BLaER1 treated with 17β-estradiol and CSF1 and Interleukin-3, amounts not matched to agents 10 nM and 100 nM (cell line): ENCODE results near the gene JADE1.

Experiments
- H3K27ac ChIP-seq, 11 experiments: shearing (Covaris generic); formaldehyde crosslinking; 2 replicates each; pipeline ENCODE4 v1.8.1; 2022
- H3K27me3 ChIP-seq, 11 experiments: shearing (Covaris generic); formaldehyde crosslinking; 2 replicates each; pipeline ENCODE4 v1.8.1; 2022
- H3K36me3 ChIP-seq, 11 experiments: shearing (Covaris generic); formaldehyde crosslinking; 2 replicates each; pipeline ENCODE4 v1.8.1; 2022
- H3K4me1 ChIP-seq, 10 experiments: shearing (Covaris generic); formaldehyde crosslinking; 2 replicates each; pipeline ENCODE4 v1.8.1; 2022
- H3K4me2 ChIP-seq, 11 experiments: shearing (Covaris generic); formaldehyde crosslinking; 2 replicates each; pipeline ENCODE4 v1.8.1; 2022
- H3K4me3 ChIP-seq, 10 experiments: shearing (Covaris generic); formaldehyde crosslinking; 2 replicates each; pipeline ENCODE4 v1.8.1; 2022
- H3K9ac ChIP-seq, 11 experiments: shearing (Covaris generic); formaldehyde crosslinking; 2 replicates each; pipeline ENCODE4 v1.8.1; 2022
- H3K9me3 ChIP-seq, 11 experiments: shearing (Covaris generic); formaldehyde crosslinking; replicated peaks in 1 of 11; 2 replicates each; pipeline ENCODE4 v1.8.1; 2022
- H4K20me1 ChIP-seq, 11 experiments: shearing (Covaris generic); formaldehyde crosslinking; 2 replicates each; pipeline ENCODE4 v1.8.1; 2022
- Cebpa-rat ChIP-seq, 11 experiments: shearing (Covaris generic); IDR thresholded peaks; 2 replicates each; pipeline ENCODE4 v1.8.1; 2022

The JADE1 gene

DNA sequence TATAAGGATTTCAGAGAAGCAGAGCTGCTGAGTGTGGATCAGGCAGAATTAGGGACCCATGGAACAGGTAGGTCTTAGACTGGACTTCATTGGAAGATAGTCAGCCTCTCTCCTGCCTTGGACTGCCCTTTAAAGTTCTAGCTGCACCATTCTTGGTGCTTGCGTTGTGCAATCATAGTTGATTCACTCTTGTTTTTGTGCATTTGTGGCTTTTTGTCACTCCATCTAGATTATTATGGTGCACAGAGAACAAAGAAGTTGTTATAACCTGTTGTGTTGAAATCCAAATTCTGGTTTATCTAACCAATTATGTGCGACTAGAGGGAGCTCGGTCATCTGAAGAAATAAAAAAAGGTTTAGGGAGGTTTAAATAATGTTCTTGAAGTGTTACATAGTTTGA lies 59.3 kb downstream of the JADE1 start:
- H3K9ac ChIP-seq = no peak overlapping the region
- no peaks in the 10 kb centered on the region; a peak in 1 of 22 replicates for H4K20me1 ChIP-seq
- H3K4me2 ChIP-seq = no peak overlapping the region
- H3K4me1 ChIP-seq = peaks cover 0 to 5% (median 0%) of the 10 kb centered on the region in 10 experiments; a peak in 1 of 20 replicates
- no peaks in the 10 kb centered on the region for H3K9me3 ChIP-seq
- H3K4me3 ChIP-seq = no peak overlapping the region
- no peak overlapping the region for H3K27ac ChIP-seq
- H3K36me3 ChIP-seq = peaks cover 36 to 100% (median 98%) of the 10 kb centered on the region in 11 experiments
- TF ChIP-seq Cebpa-rat (IDR thresholded peaks at IDR 0.05) = no peak
- H3K27me3 ChIP-seq = no peaks in the 10 kb centered on the region

DNA sequence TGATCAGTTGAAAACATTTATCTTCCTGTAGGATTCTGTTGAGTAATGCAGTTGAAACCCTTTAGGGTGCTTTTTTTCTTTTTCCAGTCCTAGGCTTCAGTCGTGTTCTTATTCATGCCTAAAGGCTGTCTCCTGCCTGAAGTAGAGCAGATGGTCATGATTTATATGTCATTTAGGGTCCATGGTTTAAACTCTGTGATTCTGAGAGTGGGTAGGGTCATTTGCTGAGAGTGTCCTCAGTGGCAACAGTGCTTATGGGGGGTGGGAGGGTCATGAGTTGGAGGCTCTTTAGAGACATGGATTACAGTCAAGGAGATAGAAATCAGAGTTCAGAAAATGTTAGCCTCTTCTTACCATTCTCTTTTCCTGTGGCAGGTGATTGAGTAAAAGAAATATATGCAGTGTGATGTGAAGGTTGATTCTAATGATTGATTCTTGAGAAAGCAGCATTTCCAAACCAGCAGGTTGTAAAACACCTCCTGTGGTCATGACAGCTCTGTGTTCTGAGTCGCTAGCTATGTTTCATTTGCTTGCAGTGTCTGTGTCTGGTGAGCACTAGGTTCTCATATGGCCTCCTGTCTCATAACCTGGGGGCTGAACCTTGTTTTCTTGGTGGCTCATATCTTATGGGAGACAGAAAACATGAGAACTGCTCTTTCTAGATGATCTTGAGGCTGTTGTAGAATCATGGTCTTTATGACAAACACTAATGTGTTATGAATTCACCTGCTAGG lies 60.4 kb downstream of the JADE1 start:
- Histone ChIP-seq H3K4me1 (peaks cover 0 to 5% (median 0%) of the 10 kb centered on the region in 10 experiments; a peak in 1 of 20 replicates), H4K20me1 (no peaks in the 10 kb centered on the region; a peak in 1 of 22 replicates), H3K4me3 (no peak overlapping the region), H3K27ac (no peak overlapping the region), H3K9ac (no peak overlapping the region), H3K36me3 (peaks cover 36 to 97% (median 92%) of the 10 kb centered on the region in 11 experiments), H3K4me2 (no peak overlapping the region), H3K9me3 (no peaks in the 10 kb centered on the region), H3K27me3 (no peaks in the 10 kb centered on the region)
- TF ChIP-seq Cebpa-rat (IDR thresholded peaks at IDR 0.05) = no peak

DNA sequence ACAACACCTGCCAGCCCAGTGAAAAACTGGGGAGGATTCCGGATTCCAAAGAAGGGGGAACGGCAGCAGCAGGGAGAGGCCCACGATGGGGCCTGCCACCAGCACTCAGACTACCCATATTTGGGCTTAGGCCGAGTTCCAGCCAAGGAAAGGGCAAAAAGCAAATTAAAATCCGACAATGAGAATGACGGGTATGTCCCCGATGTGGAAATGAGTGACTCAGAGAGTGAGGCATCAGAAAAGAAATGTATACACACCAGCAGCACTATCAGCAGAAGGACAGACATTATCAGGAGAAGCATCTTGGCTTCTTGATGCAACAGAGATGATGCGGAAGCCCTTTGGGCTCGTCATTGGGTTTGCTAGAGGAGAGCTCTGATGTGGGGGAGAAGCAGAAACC lies 62.4 kb downstream of the JADE1 start:
- H3K4me2 ChIP-seq = no peak overlapping the region
- no peaks in the 10 kb centered on the region; a peak in 1 of 22 replicates for H4K20me1 ChIP-seq
- no peak overlapping the region for H3K27ac ChIP-seq

DNA sequence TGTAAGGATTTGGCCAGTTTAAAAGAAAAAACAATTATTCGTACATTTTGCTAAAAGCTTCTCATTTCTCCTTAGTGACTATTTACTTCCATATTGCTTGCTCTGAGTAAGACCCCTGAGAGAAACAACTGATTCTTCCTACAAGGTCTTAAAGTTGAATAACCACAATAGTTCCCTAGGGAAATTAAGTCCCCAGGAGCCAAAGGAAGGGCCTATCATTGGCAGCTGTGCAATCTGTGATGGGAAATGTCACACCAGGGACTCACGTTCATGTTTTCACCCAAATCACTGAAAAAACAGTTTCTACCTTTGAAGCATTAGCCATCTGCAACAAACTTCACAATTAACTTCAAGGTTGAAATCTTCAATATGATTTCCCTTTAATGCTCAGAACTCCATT lies 66.7 kb downstream of the JADE1 start:
- Histone ChIP-seq H3K36me3 (peaks cover 18 to 35% (median 31%) of the 10 kb centered on the region in 11 experiments), H3K27me3 (no peaks in the 10 kb centered on the region), H3K9me3 (no peaks in the 10 kb centered on the region), H4K20me1 (no peaks in the 10 kb centered on the region), H3K9ac (no peak overlapping the region), H3K4me1 (peaks cover 0 to 26% (median 19%) of the 10 kb centered on the region in 10 experiments; a peak in 14 of 20 replicates), H3K27ac (no peak overlapping the region), H3K4me2 (peak overlapping the region in 8 of 11 experiments; percentile 32 to 70 (median 56); a peak in 16 of 22 replicates), H3K4me3 (no peak overlapping the region)
- TF ChIP-seq Cebpa-rat (IDR thresholded peaks at IDR 0.05) = no peak

More for the DNA sequence above, 62.4 kb downstream of the JADE1 start:
- no peaks in the 10 kb centered on the region for H3K9me3 ChIP-seq
- H3K36me3 ChIP-seq = peaks cover 36 to 77% (median 73%) of the 10 kb centered on the region in 11 experiments
- H3K4me1 ChIP-seq = peaks cover 0 to 22% (median 19%) of the 10 kb centered on the region in 10 experiments; a peak in 14 of 20 replicates
- no peak overlapping the region for H3K4me3 ChIP-seq
- no peak for TF ChIP-seq Cebpa-rat (IDR thresholded peaks at IDR 0.05)
- no peaks in the 10 kb centered on the region for H3K27me3 ChIP-seq
- H3K9ac ChIP-seq = no peak overlapping the region

DNA sequence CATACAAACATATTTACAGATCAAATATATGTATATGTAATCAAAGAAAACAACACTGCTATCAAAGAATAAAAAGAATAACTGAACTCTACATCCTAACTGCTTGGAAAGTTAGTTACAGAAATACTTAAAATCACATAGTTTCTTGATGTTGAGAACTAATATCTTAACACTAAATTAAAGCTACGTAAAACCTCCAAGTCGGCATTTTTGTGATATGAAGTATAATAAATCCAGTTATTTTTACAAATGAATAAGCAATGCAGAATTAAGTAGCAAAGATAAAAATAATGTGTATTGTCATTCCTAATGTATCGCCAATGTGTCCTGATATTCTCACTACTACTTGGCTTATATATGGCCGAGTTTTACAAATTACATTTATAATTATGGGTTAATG lies 68.4 kb downstream of the JADE1 start:
- Histone ChIP-seq H3K9me3 (no peaks in the 10 kb centered on the region), H4K20me1 (no peaks in the 10 kb centered on the region), H3K27ac (no peak overlapping the region), H3K9ac (no peak overlapping the region), H3K36me3 (peaks cover 7 to 23% (median 14%) of the 10 kb centered on the region in 11 experiments; a peak in 20 of 22 replicates), H3K4me2 (no peak overlapping the region), H3K27me3 (no peaks in the 10 kb centered on the region), H3K4me1 (peaks cover 0 to 26% (median 19%) of the 10 kb centered on the region in 10 experiments; a peak in 14 of 20 replicates), H3K4me3 (no peak overlapping the region)
- no peak for TF ChIP-seq Cebpa-rat (IDR thresholded peaks at IDR 0.05)

DNA sequence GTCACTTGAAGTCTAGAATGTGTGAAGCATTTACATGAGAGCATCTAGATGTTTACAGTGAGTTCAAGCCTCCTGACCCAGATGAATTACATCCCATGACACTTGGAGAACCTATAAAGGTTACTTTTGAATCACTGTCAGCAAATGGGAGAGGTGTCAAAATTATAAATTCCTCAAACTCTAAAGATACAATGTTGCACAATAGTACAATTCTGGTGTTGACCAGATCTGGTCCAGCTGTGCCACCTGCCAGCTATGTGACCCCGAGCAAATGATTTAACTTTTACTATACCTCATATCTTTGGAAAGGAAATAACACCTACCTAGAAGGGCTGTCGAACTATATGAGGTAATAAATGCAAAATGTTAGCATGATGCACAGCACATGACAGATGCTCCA lies 69.8 kb downstream of the JADE1 start:
- Histone ChIP-seq H3K4me2 (no peak overlapping the region), H4K20me1 (no peaks in the 10 kb centered on the region), H3K27me3 (no peaks in the 10 kb centered on the region), H3K4me3 (no peak overlapping the region), H3K9me3 (no peaks in the 10 kb centered on the region), H3K9ac (no peak overlapping the region), H3K36me3 (peaks cover 4 to 20% (median 10%) of the 10 kb centered on the region in 11 experiments; a peak in 16 of 22 replicates), H3K4me1 (peaks cover 2 to 30% (median 19%) of the 10 kb centered on the region in 10 experiments; a peak in 16 of 20 replicates), H3K27ac (no peak overlapping the region)
- TF ChIP-seq Cebpa-rat (IDR thresholded peaks at IDR 0.05) = peak in 2 of 11 experiments; percentile 10 to 41; a peak in 1 of 22 replicates

DNA sequence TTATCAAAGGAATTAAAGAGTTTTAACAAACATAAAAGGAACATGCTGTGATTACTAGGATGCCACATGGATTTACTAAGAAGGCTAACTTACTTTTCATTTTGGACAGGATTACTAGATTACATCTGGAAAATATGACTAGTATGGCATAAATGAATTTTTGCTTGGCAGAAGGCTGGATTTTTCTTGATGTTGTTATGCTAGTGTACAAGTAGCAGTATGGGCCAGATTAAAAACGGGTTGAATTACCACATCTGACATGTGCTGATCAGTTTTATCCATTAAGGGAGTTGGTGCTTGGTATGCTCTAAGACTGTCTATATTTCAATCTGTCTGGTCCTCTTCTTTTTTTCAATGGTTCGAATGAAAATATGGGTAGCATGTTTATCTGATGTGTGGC lies 70.5 kb downstream of the JADE1 start:
- no peak for TF ChIP-seq Cebpa-rat (IDR thresholded peaks at IDR 0.05)
- Histone ChIP-seq H3K9ac (no peak overlapping the region), H3K36me3 (peaks cover 0 to 24% (median 8%) of the 10 kb centered on the region in 11 experiments; a peak in 12 of 22 replicates), H3K4me3 (no peak overlapping the region), H3K4me2 (no peak overlapping the region), H3K9me3 (no peaks in the 10 kb centered on the region), H3K27ac (no peak overlapping the region), H3K4me1 (peaks cover 5 to 31% (median 19%) of the 10 kb centered on the region in 10 experiments; a peak in 16 of 20 replicates), H4K20me1 (no peaks in the 10 kb centered on the region), H3K27me3 (no peaks in the 10 kb centered on the region)

DNA sequence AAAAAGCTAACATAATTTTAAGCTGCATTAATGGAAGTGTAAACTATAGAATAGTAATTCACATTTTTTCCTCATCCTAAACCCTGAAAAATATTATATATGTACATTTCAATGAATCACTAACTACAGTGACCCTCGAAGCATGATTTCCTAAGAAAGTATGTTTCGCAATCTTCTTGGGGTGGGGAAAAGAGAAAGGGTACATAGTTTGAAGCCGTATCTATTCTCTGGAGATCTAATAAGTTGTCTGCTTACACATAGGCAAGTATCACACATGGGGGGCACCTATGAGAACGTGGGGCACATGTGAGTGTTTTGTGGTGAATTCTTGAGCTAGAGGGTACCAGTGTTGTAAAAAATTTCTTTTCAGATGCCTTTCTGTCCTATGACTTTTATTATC lies 71.2 kb downstream of the JADE1 start:
- peaks cover 0 to 26% (median 8%) of the 10 kb centered on the region in 11 experiments; a peak in 12 of 22 replicates for H3K36me3 ChIP-seq
- no peak overlapping the region for H3K4me3 ChIP-seq
- H3K4me1 ChIP-seq = peaks cover 5 to 24% (median 14%) of the 10 kb centered on the region in 10 experiments; a peak in 16 of 20 replicates
- H3K27me3 ChIP-seq = no peaks in the 10 kb centered on the region
- H3K9ac ChIP-seq = no peak overlapping the region
- peak in 6 of 11 experiments; percentile 19 to 73 (median 60); a peak in 8 of 22 replicates for TF ChIP-seq Cebpa-rat (IDR thresholded peaks at IDR 0.05)
- H3K9me3 ChIP-seq = no peaks in the 10 kb centered on the region
- H4K20me1 ChIP-seq = no peaks in the 10 kb centered on the region
- H3K4me2 ChIP-seq = peak overlapping the region in 2 of 11 experiments; percentile 33; a peak in 1 of 22 replicates
- no peak overlapping the region for H3K27ac ChIP-seq

DNA sequence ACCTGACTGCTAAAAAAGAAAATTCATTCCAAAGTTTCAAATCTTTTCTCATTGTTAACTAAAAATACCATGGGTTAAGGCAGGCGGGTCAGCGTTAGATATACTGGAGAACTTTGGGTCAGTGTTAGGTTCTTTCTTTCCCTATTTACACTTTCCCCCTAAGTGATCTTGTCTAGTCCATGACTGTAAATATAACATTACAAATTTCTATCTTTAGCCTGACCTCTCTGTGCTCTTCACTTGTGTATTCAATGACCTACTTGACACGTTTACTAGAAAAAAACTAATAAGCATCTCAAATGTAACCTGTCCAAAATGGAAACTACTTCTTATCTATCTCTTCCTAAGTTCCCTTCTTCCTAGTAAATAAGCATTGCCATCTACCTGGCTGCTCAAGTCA lies 95.3 kb downstream of the JADE1 start:
- H3K4me3 ChIP-seq = no peak overlapping the region
- no peaks in the 10 kb centered on the region for H3K27me3 ChIP-seq
- peaks cover 0 to 24% (median 0%) of the 10 kb centered on the region in 10 experiments; a peak in 6 of 20 replicates for H3K4me1 ChIP-seq
- peaks cover 0 to 8% (median 3%) of the 10 kb centered on the region in 11 experiments; a peak in 6 of 22 replicates for H3K36me3 ChIP-seq
- no peaks in the 10 kb centered on the region for H3K9me3 ChIP-seq
- no peak overlapping the region for H3K9ac ChIP-seq
- H3K4me2 ChIP-seq = no peak overlapping the region
- no peak for TF ChIP-seq Cebpa-rat (IDR thresholded peaks at IDR 0.05)
- no peak overlapping the region for H3K27ac ChIP-seq
- no peaks in the 10 kb centered on the region for H4K20me1 ChIP-seq
